ENCODE measurements around the gene EVA1B. TPM values are rescaled to one million over a fixed set of nuclear protein-coding genes. Genes with fewer than 3 reads are reported as not detected.

The EVA1B gene
- total and polyA plus RNA-seq, 2 donors (not counting 3 experiments of a cell fraction or from before 2014, with no cell fraction given): 64.7 to 132 TPM

DNA sequence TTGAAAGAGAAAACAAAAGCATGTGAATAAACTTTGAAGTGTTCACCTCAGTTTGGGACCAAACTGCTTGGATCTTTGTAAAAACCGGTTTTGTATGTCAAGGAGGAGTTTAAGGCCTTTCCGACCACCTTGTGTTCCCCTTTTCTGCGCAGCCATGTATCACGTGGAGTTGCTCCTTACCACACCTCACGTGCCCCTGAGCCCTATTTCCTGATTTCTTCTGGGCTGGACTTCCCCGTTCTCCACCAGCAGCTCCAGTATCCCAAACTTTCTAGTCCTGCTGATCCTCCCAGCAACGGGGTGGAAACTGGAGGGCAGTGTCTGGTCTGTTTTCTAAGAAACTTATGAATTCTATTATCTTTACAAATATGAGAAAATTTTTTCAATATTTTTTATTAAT lies 18.9 kb downstream of the EVA1B start:
- BruUV-seq (replicated peaks): TSS peak; percentile 71
- Histone ChIP-seq H3K27me3 (ENCODE audit: control insufficient read depth in 2 of 2, insufficient read depth in 2 of 2, low read length in 2 of 2) (no peaks in the 10 kb centered on the region), H3K9me3 (replicated peaks; ENCODE audit: control insufficient read depth, insufficient read depth, low read length) (no peaks in the 10 kb centered on the region), H2AFZ (ENCODE audit: low read depth, low read length) (no peak overlapping the region), H3K9me1 (replicated peaks; ENCODE audit: control insufficient read depth, extremely low read depth, insufficient read depth, low read length) (no peaks in the 10 kb centered on the region), H3K79me2 (ENCODE audit: control insufficient read depth, insufficient read depth, low read length) (peaks cover 11% of the 10 kb centered on the region), H3K4me2 (ENCODE audit: insufficient read depth, low read length) (no peak overlapping the region), H4K20me1 (replicated peaks; ENCODE audit: control insufficient read depth, extremely low read depth, insufficient read depth, low read length) (no peaks in the 10 kb centered on the region), H3K4me3 (replicated peaks in 1 of 3; ENCODE audit: insufficient read depth in 1 of 3, low read depth in 1 of 3, low read length in 3 of 3) (no peak overlapping the region), H3K27ac (ENCODE audit: insufficient read depth, low read depth, low read length) (no peak overlapping the region), H3K9ac (replicated peaks; ENCODE audit: extremely low read depth, insufficient read depth, low read length) (no peak overlapping the region), H3K4me1 (ENCODE audit: control insufficient read depth, extremely low read depth, insufficient read depth, low read length) (peaks cover 29% of the 10 kb centered on the region), H3K36me3 (ENCODE audit: control insufficient read depth in 2 of 2, extremely low read depth in 1 of 2, insufficient read depth in 2 of 2, low read length in 2 of 2) (peaks cover 26 to 31% of the 10 kb centered on the region in 2 experiments)
- ChIA-PET POLR2A (interaction anchor here (0.7 kb wide), 1 partner anchor 56 kb away, joined by 6 read pairs; no protein-coding TSS in a partner anchor), CTCF (no interaction called here)
- FAIRE-seq (no peak), DNase-seq (ENCODE audit: low read depth, low spot score) (no peak)
- TF ChIP-seq, protein P1, sequence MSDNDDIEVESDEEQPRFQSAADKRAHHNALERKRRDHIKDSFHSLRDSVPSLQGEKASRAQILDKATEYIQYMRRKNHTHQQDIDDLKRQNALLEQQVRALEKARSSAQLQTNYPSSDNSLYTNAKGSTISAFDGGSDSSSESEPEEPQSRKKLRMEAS (IDR thresholded peaks at IDR 0.05; ENCODE audit: insufficient read depth, insufficient read length): no peak
- TF ChIP-seq POLR2AphosphoS5 (IDR thresholded peaks at IDR 0.05; ENCODE audit: insufficient read depth, low read depth, low read length) (no peak), GATA2 (IDR thresholded peaks at IDR 0.05; ENCODE audit: insufficient read depth, insufficient read length, low read depth, low read length) (no peak), JUN (IDR thresholded peaks at IDR 0.05; ENCODE audit: borderline replicate concordance, insufficient read depth, insufficient read length, low read depth) (no peak), EZH2 (IDR thresholded peaks at IDR 0.05; ENCODE audit: borderline replicate concordance, low read depth, low read length, severe bottlenecking) (no peak), CTCF (IDR thresholded peaks at IDR 0.05; ENCODE audit: extremely low read depth in 1 of 2, insufficient read depth in 1 of 2, low read depth in 1 of 2, low read length in 2 of 2) (no peak), POLR2A (IDR thresholded peaks at IDR 0.05; ENCODE audit: low read depth, low read length) (no peak), FOS (IDR thresholded peaks at IDR 0.05; ENCODE audit: borderline replicate concordance, insufficient read depth, low read length) (no peak), MYC (IDR thresholded peaks at IDR 0.05; ENCODE audit: low read depth, low read length) (no peak)
- dilution Hi-C loops (cut with MboI; ENCODE audit: extremely low pct_ligation_motif_present, low sequenced_read_pairs) (no loop called here), intact Hi-C loops (cut with micrococcal nuclease) (loop anchor here (5.0 kb wide), 1 partner anchor 157 kb away; the partner anchor contains the start of gene TRAPPC3)

All from endothelial cell of umbilical vein (primary cell).